Mucosa of descending colon (tissue), 3 donors: ENCODE data around the gene HLA-E. TPM values are rescaled to one million over a fixed set of nuclear protein-coding genes. Genes with fewer than 3 reads are reported as not detected.

Source experiments
- ATAC-seq: fragments of 200-7000 bp; cut with Tn5 transposase; one replicate; pipeline ENCODE4 v1.9.1; 2020; ENCODE audit warnings: mild to moderate bottlenecking, moderate library complexity
- DNase-seq, 3 donors: peaks; one replicate each; pipeline ENCODE4 v3.0.0-alpha.2; 2020
- H3K36me3 ChIP-seq: fragments of 200-600 bp; one replicate; pipeline ENCODE4 v1.8.0; 2021; ENCODE audit warnings: low read depth, mild to moderate bottlenecking
- H3K4me1 ChIP-seq: fragments of 200-600 bp; one replicate; pipeline ENCODE4 v1.8.0; 2021; ENCODE audit warnings: low read depth, mild to moderate bottlenecking
- H3K4me3 ChIP-seq: fragments of 200-600 bp; one replicate; pipeline ENCODE4 v1.8.0; 2021; ENCODE audit warnings: mild to moderate bottlenecking
- H3K9me3 ChIP-seq: fragments of 200-600 bp; one replicate; pipeline ENCODE4 v1.8.0; 2021; ENCODE audit warnings: mild to moderate bottlenecking
- CTCF ChIP-seq: fragments of 200-600 bp; IDR thresholded peaks from one replicate; pipeline ENCODE4 v1.8.0; 2022; ENCODE audit warnings: antibody characterized with exemption, mild to moderate bottlenecking
- intact Hi-C, 2 donors: fragments of 100-400 bp; cut with DNase I in 1 of 2; cut with micrococcal nuclease in 1 of 2; formaldehyde crosslinking; loops; one replicate each; pipeline versions ENCODE4 v1.11.0 to v1.11.1; 2022; cut with DNase I, micrococcal nuclease
- total RNA-seq, 3 donors: library from RNA; stranded (reverse); fragmentation: NEBNext Ultra II Directional in 2 of 3; extraction: Animal tissue kit (Norgen Biotek cat#: 25700) in 2 of 3; gene quantifications; one replicate each; pipeline versions ENCODE4 v1.2.1 to v1.2.4, GENCODE V29; 2021 to 2023
- donor health status: DM: no; HTN: no; CAD: no; lungs with moderate emphysema.
- donor health status: DM: no; HTN: no; CAD: no.
- donor health status: DM: no; HTN: yes; CAD: no.

Gene HLA-E
- total RNA-seq, 3 donors from 2014 or later: 316 to 631 (median 383) TPM

GRCh38 chr6:30542915-30543314 lies 53.6 kb downstream of the HLA-E start:
- no peaks in the 10 kb centered on the region for H3K36me3 ChIP-seq
- TF ChIP-seq CTCF: no peak
- intact Hi-C loops: loop anchor here in 1 of 2 donors (5.0 to 10.0 kb wide), 2 partner anchors 61 to 62 kb away; no protein-coding TSS in a partner anchor
- no peak for ATAC-seq
- no peaks in the 10 kb centered on the region for H3K9me3 ChIP-seq
- H3K4me1 ChIP-seq: peaks cover 5% of the 10 kb centered on the region
- DNase-seq: no peak
- no peak overlapping the region for H3K4me3 ChIP-seq

Other genes starting within 250 kb of the HLA-E start
- 10 to 100 TPM in 2 of 3 donors, 1 to 10 TPM in 1; 9.5 to 16.2 (median 10.4) TPM for gene TRIM39, start 162.6 kb upstream of the HLA-E start, total RNA-seq
- gene RPP21, start 144.4 kb upstream of the HLA-E start, total RNA-seq: 10 to 100 TPM; 34.9 to 66.8 (median 35.1) TPM
- 10 to 100 TPM; 37.8 to 48.1 (median 45.9) TPM for gene GNL1, start 67.0 kb downstream of the HLA-E start, total RNA-seq
- gene PRR3, start 67.8 kb downstream of the HLA-E start, total RNA-seq: 1 to 10 TPM; 4.6 to 9.7 (median 5.9) TPM
- 10 to 100 TPM; 43.0 to 56.0 (median 45.8) TPM for gene ABCF1, start 81.9 kb downstream of the HLA-E start, total RNA-seq
- 10 to 100 TPM; 68.5 to 80.3 (median 79.2) TPM for gene PPP1R10, start 127.7 kb downstream of the HLA-E start, total RNA-seq
- gene MRPS18B, start 128.3 kb downstream of the HLA-E start, total RNA-seq: 10 to 100 TPM; 38.2 to 63.7 (median 51.1) TPM
- gene ATAT1, start 137.4 kb downstream of the HLA-E start, total RNA-seq: 10 to 100 TPM; 10.6 to 18.4 (median 12.7) TPM
- 10 to 100 TPM; 46.5 to 88.8 (median 61.8) TPM for gene C6orf136, start 157.6 kb downstream of the HLA-E start, total RNA-seq
- gene DHX16, start 183.5 kb downstream of the HLA-E start, total RNA-seq: 10 to 100 TPM; 31.0 to 36.2 (median 36.0) TPM
- 10 to 100 TPM in 2 of 3 donors, 1 to 10 TPM in 1; 8.6 to 55.1 (median 22.1) TPM for gene PPP1R18, start 197.1 kb downstream of the HLA-E start, total RNA-seq
- 10 to 100 TPM in 1 of 3 donors, 1 to 10 TPM in 2; 4.3 to 10.2 (median 6.1) TPM for gene NRM, start 201.5 kb downstream of the HLA-E start, total RNA-seq
- 10 to 100 TPM; 15.2 to 34.3 (median 29.5) TPM for gene MDC1, start 227.8 kb downstream of the HLA-E start, total RNA-seq
- 100 to 1,000 TPM; 113 to 328 (median 307) TPM for gene TUBB, start 230.8 kb downstream of the HLA-E start, total RNA-seq